HG03571 (cell line): ENCODE measurements around the gene UHMK1.
A peak's percentile ranks its signal among the peaks of the same experiment; 100 is the strongest.

Experiments used
- ATAC-seq: cut with Tn5 transposase; IDR thresholded peaks from one replicate; pipeline ENCODE4 v1.9.1; 2021; ENCODE audit not compliant: unreplicated experiment

Gene UHMK1

GRCh38 chr1:162527314-162527713 lies 29.7 kb downstream of the UHMK1 start:
- no peak for ATAC-seq

- ATAC-seq, result peak; percentile 88
Observed at GRCh38 chr1:162530307-162530987, 32.8 kb downstream of the UHMK1 start.

DNA sequence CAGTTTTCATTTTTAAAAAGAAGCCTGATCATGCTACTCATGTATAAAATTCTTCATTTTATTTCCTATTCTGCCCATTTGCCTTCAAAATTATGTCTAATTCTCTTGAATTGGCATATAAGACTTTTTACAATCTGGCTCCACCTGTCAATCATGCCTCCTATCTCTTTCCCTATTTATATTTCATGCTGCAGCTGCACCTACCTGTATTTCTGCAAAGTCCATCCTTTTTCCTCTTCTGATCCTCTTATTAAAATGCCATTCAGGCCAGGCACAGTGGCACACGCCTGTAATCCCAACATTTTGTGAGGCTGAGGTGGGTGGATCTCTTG lies 33.3 kb downstream of the UHMK1 start:
- no peak for ATAC-seq

DNA sequence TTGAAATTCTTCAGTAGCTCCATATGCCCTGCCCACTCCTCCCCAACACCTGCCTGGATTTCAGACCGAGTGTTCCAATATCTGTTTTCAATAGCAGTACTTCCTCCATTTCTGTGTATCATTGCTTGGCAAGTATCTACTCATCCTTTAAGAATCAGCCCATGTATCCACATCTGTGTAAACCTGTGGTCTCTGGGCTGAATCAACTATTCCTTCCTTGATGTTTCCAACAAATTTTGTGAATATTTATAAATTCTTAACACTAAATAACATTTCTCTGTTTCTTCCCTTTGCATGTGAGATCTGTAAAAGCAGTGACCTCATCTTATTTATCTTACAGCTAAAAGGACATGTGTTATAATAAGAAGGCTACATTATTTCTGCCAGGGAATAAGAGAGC lies 37.9 kb downstream of the UHMK1 start:
- ATAC-seq, result no peak

- no peak for ATAC-seq
Observed at GRCh38 chr1:162536511-162536910, 38.9 kb downstream of the UHMK1 start.

- no peak for ATAC-seq
Observed at GRCh38 chr1:162537216-162537615, 39.6 kb downstream of the UHMK1 start.

GRCh38 chr1:162538815-162539431 lies 41.3 kb downstream of the UHMK1 start:
- no peak for ATAC-seq

- ATAC-seq, result no peak
Observed at GRCh38 chr1:162541619-162542141, 44.1 kb downstream of the UHMK1 start.

GRCh38 chr1:162543228-162543627 lies 45.6 kb downstream of the UHMK1 start:
- ATAC-seq, result no peak

- no peak for ATAC-seq
Observed at GRCh38 chr1:162548170-162548569, 50.6 kb downstream of the UHMK1 start.

- ATAC-seq, result no peak
Observed at GRCh38 chr1:162549001-162549400, 51.4 kb downstream of the UHMK1 start.

- no peak for ATAC-seq
Observed at GRCh38 chr1:162550925-162551324, 53.3 kb downstream of the UHMK1 start.

DNA sequence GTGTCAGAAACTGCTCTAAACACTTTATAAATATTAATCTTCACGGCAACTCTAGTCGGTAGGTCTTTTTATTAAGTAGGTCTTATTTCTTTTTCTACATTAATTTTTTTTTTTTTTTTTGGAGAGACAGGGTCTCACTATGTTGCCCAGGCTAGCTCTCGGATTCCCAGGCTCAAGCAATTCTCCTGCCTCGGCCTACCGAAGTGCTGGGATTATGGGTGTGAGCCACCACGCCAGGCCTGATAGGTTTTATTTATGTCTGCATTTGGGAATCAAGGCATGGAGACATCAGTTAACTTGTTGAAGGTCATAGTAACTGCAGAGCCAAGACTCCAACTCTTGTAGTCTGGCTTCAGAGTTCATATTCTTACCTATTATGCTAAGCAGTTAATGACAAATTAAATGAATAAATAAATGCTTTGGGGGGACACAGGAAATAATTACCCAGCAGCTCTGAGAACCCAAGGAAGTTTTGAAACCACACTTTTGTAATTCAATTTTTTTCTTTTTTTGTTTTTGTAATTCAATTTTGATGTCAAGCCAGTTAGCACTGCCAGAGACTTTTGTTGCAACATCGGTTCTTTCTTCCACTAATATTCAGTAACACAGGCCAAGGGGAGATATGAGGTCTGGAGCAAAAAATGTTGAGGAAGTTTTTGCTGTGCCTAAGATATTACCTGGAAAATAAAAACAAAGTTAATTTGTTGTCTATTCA lies 54.5 kb downstream of the UHMK1 start:
- ATAC-seq, result no peak

- no peak for ATAC-seq
Observed at GRCh38 chr1:162552684-162553252, 55.1 kb downstream of the UHMK1 start.

- no peak for ATAC-seq
Observed at GRCh38 chr1:162554258-162554657, 56.6 kb downstream of the UHMK1 start.

DNA sequence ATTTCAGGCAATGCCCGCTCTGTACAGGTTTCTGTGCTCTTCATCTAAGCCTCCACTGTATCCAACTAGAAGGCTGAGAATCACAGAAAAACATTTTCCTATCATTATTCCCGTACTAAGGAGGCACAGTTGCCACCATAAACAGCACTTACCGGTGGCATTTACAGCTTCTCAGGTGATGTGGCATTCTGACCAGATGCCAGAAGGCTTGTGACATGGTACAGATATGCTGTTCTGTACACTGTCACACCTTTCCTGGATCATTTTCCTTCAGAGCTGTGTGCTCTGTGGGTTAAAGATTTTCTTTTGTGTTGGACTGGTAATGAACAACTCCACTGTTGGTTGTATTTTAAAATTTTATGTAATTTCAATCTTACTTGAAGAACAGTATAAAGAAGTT lies 59.9 kb downstream of the UHMK1 start:
- no peak for ATAC-seq

DNA sequence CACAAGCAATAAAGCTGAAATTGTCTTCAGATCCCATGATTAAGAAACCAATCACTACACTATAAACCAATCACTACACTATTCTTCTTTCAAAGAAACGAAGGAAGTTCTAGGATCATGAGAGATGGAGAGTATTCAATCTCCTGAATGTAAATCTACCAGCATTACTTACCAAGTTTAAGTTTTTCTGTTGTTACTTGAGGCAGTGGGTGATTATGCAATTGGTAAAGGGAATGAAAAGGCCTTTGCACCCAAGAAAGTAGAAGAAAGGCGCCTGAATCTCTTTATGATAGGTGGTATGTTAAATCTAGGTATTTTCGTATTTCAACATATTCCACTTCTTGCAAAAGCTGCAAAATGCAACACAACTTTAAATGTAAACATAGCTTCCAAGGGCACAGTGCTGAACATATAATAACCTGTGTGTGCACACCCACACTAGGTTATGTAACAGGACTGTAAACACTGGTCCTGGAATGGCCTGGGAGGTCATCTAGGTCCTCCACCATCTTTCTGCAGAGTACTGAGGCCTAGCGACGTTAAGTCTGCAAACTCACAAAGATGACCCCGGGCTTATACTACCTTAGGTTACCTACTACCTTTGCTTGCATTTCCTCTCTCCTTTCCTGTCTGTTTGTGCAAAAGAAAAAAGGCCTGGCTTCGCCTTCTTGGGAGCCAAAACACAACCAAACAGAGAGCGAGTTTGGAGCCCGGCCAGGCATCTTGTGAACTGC lies 62.9 kb downstream of the UHMK1 start:
- ATAC-seq, result no peak

GRCh38 chr1:162561037-162561615 lies 63.5 kb downstream of the UHMK1 start:
- ATAC-seq, result peak; percentile 97

- no peak for ATAC-seq
Observed at GRCh38 chr1:162561616-162562469, 64.2 kb downstream of the UHMK1 start, which contains the start of gene UAP1. Gene UAP1, plus strand, starts transcription at chr1:162561722. Its CDS starts 4,347 bp downstream, at chr1:162566069.

- ATAC-seq, result no peak
Observed at GRCh38 chr1:162562470-162562828, 64.8 kb downstream of the UHMK1 start.
